Measurements from ENCODE around the gene MYOD1.
A peak's percentile ranks its signal among the peaks of the same experiment; 100 is the strongest.

DNA sequence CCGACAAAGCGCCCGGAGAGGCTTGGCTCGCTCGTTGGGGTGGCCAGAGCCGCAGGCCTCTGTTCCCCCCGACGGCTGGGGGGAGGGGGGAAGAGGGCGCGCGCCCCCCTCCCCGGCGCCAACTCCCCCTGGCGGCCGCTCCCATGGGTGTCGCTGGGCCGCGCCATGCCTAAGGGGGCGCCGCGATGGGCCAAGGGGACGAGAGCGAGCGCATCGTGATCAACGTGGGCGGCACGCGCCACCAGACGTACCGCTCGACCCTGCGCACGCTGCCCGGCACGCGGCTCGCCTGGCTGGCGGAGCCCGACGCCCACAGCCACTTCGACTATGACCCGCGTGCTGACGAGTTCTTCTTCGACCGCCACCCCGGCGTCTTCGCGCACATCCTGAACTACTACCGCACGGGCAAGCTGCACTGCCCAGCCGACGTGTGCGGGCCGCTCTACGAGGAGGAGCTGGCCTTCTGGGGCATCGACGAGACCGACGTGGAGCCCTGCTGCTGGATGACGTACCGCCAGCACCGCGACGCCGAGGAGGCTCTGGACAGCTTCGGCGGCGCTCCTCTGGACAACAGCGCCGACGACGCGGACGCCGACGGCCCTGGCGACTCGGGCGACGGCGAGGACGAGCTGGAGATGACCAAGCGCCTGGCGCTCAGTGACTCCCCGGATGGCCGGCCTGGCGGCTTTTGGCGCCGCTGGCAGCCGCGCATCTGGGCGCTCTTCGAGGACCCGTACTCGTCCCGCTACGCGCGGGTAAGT, 16.6 kb downstream of the MYOD1 start:
- TF ChIP-seq, protein P1, sequence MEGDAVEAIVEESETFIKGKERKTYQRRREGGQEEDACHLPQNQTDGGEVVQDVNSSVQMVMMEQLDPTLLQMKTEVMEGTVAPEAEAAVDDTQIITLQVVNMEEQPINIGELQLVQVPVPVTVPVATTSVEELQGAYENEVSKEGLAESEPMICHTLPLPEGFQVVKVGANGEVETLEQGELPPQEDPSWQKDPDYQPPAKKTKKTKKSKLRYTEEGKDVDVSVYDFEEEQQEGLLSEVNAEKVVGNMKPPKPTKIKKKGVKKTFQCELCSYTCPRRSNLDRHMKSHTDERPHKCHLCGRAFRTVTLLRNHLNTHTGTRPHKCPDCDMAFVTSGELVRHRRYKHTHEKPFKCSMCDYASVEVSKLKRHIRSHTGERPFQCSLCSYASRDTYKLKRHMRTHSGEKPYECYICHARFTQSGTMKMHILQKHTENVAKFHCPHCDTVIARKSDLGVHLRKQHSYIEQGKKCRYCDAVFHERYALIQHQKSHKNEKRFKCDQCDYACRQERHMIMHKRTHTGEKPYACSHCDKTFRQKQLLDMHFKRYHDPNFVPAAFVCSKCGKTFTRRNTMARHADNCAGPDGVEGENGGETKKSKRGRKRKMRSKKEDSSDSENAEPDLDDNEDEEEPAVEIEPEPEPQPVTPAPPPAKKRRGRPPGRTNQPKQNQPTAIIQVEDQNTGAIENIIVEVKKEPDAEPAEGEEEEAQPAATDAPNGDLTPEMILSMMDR (IDR thresholded peaks at IDR 0.05), result peak in 1 of 4 experiments; percentile 29
- TF ChIP-seq POLR2AphosphoS5 (IDR thresholded peaks at IDR 0.05), result no peak

All from gastroesophageal sphincter (tissue), 3 donors.